Endothelial cell of umbilical vein (primary cell): ENCODE measurements around the gene NFATC3. TPM values are rescaled to one million over a fixed set of nuclear protein-coding genes. Genes with fewer than 3 reads are reported as not detected.

Experiments
- BruUV-seq: library from RNA; stranded (reverse); fragments of 400-500 nt; replicated peaks from 2 replicates; lab custom pipeline; 2021; lab: Mats Ljungman, UMichigan
- CTCF ChIA-PET: fragments of 300-600, 350-600 bp; sonication (Branson Sonifier 250); formaldehyde crosslinking; loops from one replicate; lab custom pipeline; 2021; ENCODE audit warnings: antibody characterized with exemption, inconsistent platforms; lab: Charles Lee
- POLR2A ChIA-PET: fragments of 300-600, 350-600 bp; sonication (Branson Sonifier 250); formaldehyde crosslinking; loops from one replicate; lab custom pipeline; 2021; ENCODE audit warnings: antibody characterized with exemption, inconsistent platforms; lab: Charles Lee
- DNase-seq: peaks from one replicate; pipeline ENCODE4 v3.0.0-alpha.2; 2011; ENCODE audit warnings: low read depth, low spot score
- FAIRE-seq: peaks from 2 replicates; lab custom pipeline; 2011; peaks lifted over from hg19 to GRCh38; lab: Jason Lieb, UNC
- H2AFZ ChIP-seq: 2 replicates; pipeline ENCODE4 v1.6.0; 2012; ENCODE audit warnings: low read depth, low read length, control low read depth, inconsistent platforms
- H3K27ac ChIP-seq: 2 replicates; pipeline ENCODE4 v1.5.1; 2011; ENCODE audit warnings: low read depth, mild to moderate bottlenecking, control low read depth, low read length, moderate library complexity; ENCODE audit not compliant: insufficient read depth
- H3K27me3 ChIP-seq, 2 experiments: 2 replicates each; pipeline versions ENCODE4 v1.6.0 to v1.6.1; 2011; ENCODE audit warnings: low read length in 2 of 2, mixed read lengths in 1 of 2; ENCODE audit not compliant: control insufficient read depth in 2 of 2, insufficient read depth in 2 of 2
- H3K36me3 ChIP-seq, 2 experiments: 2 replicates in 1 of 2; 3 replicates in 1 of 2; pipeline ENCODE4 v1.5.1; 2011; ENCODE audit warnings: low read length in 2 of 2, mild to moderate bottlenecking in 1 of 2, moderate library complexity in 1 of 2; ENCODE audit not compliant: control insufficient read depth in 2 of 2, insufficient read depth in 2 of 2; ENCODE audit errors: extremely low read depth in 1 of 2
- H3K4me1 ChIP-seq: 3 replicates; pipeline ENCODE4 v1.5.1; 2011; ENCODE audit warnings: mild to moderate bottlenecking, low read length; ENCODE audit not compliant: control insufficient read depth, insufficient read depth; ENCODE audit errors: extremely low read depth
- H3K4me2 ChIP-seq: 2 replicates; pipeline ENCODE4 v1.6.1; 2011; ENCODE audit warnings: low read length, control low read depth, mixed read lengths; ENCODE audit not compliant: insufficient read depth
- H3K4me3 ChIP-seq, 3 experiments: fragments of 200-600 bp in 1 of 3; sonication (generic), shearing (Covaris generic) in 1 of 3; replicated peaks in 1 of 3; 2 replicates each; pipeline ENCODE4 v1.5.1; 2011 to 2016; ENCODE audit warnings: control low read depth in 3 of 3, low read length in 3 of 3, mild to moderate bottlenecking in 2 of 3, inconsistent platforms in 1 of 3, low read depth in 1 of 3, moderate library complexity in 1 of 3; ENCODE audit not compliant: insufficient read depth in 1 of 3
- H3K79me2 ChIP-seq: 2 replicates; pipeline ENCODE4 v1.6.0; 2012; ENCODE audit warnings: low read length, inconsistent platforms; ENCODE audit not compliant: control insufficient read depth, insufficient read depth
- H3K9ac ChIP-seq: replicated peaks from 2 replicates; pipeline ENCODE3; 2011; ENCODE audit warnings: low read length, control low read depth; ENCODE audit not compliant: insufficient read depth; ENCODE audit errors: extremely low read depth
- H3K9me1 ChIP-seq: replicated peaks from 3 replicates; pipeline ENCODE4 v1.6.0; 2011; ENCODE audit warnings: mild to moderate bottlenecking, low read length; ENCODE audit not compliant: control insufficient read depth, insufficient read depth; ENCODE audit errors: extremely low read depth
- H3K9me3 ChIP-seq: replicated peaks from 2 replicates; pipeline ENCODE4 v1.5.1; 2012; ENCODE audit warnings: low read length, inconsistent platforms; ENCODE audit not compliant: control insufficient read depth, insufficient read depth
- H4K20me1 ChIP-seq: replicated peaks from 2 replicates; pipeline ENCODE3; 2011; ENCODE audit warnings: mild to moderate bottlenecking, low read length; ENCODE audit not compliant: control insufficient read depth, insufficient read depth; ENCODE audit errors: extremely low read depth
- EZH2 ChIP-seq: IDR thresholded peaks from 2 replicates; pipeline ENCODE4 v1.6.1; 2012; ENCODE audit warnings: borderline replicate concordance, low read depth, mild to moderate bottlenecking, moderate library complexity, low read length, inconsistent platforms; ENCODE audit not compliant: severe bottlenecking
- FOS ChIP-seq: IDR thresholded peaks from 2 replicates; pipeline ENCODE4 v1.6.1; 2011; ENCODE audit warnings: mild to moderate bottlenecking, low read length, moderate library complexity, borderline replicate concordance; ENCODE audit not compliant: insufficient read depth
- GATA2 ChIP-seq: IDR thresholded peaks from 2 replicates; pipeline ENCODE4 v1.7.0; 2011; ENCODE audit warnings: low read depth, mild to moderate bottlenecking, moderate library complexity, mixed read lengths, low read length; ENCODE audit not compliant: insufficient read length, insufficient read depth
- JUN ChIP-seq: IDR thresholded peaks from 2 replicates; pipeline ENCODE4 v1.6.1; 2011; ENCODE audit warnings: borderline replicate concordance, low read depth; ENCODE audit not compliant: insufficient read length, insufficient read depth
- dilution Hi-C: fragments of 300-500 bp; cut with MboI; formaldehyde crosslinking; loops from one replicate; pipeline ENCODE4 v1.15.0; 2019; ENCODE audit warnings: low sequenced_read_pairs; ENCODE audit not compliant: extremely low pct_ligation_motif_present
- intact Hi-C: fragments of 100-400 bp; cut with micrococcal nuclease; formaldehyde crosslinking; loops from one replicate; pipeline ENCODE4 v1.10.0; 2022
- polyA plus RNA-seq, 4 experiments: library from polyadenylated mRNA; depleted of rRNA in 3 of 4; stranded (reverse) in 3 of 4; unstranded in 1 of 4; fragments of >200 nt; gene quantifications; 2 replicates each; pipeline versions ENCODE4 v1.2.1 to v1.2.3, GENCODE V29; 2011 to 2012; ENCODE audit warnings: missing spikeins in 1 of 4
- total RNA-seq: library from RNA; stranded (reverse); gene quantifications from 2 replicates; pipeline ENCODE4 v1.2.3, GENCODE V29; 2021
- TF ChIP-seq, protein P1 (sequence below), 2 donors: IDR thresholded peaks; 1 replicate in 1 of 2; 2 replicates in 1 of 2; pipeline ENCODE4 v1.5.1; 2011; ENCODE audit warnings: low read length in 2 of 2, mild to moderate bottlenecking in 2 of 2, moderate library complexity in 2 of 2, control low read depth in 1 of 2, inconsistent platforms in 1 of 2, low read depth in 1 of 2; ENCODE audit not compliant: insufficient read depth in 1 of 2; ENCODE audit errors: extremely low read depth in 1 of 2
- TF ChIP-seq, protein P2 (sequence below): IDR thresholded peaks from 2 replicates; pipeline ENCODE4 v1.6.1; 2011; ENCODE audit not compliant: insufficient read depth, insufficient read length

The NFATC3 gene
- total and polyA plus RNA-seq, 2 donors (not counting 3 experiments of a cell fraction or from before 2014, with no cell fraction given): 15.6 to 33.1 TPM

DNA sequence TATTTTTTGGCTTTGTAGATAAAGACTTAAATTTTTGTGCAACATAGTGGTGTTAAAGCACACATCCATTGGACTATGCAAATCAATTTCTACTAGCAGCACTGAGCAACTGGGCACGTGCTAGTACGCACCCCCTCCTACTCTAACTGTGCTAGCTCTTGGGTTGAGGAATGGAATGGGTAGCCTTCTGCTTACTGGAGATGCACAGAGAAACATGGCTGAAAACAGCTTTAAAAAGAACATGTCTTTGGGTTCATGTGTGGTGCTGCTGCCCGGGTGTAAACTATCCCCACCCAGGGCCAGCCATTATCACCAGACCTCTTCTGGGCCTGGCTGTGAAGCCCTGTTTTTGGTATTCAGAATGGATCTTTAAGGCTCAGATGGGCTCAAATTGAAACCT, 143.5 kb downstream of the NFATC3 start:
- CTCF ChIA-PET: interaction anchor here (1.0 to 4.7 kb wide), 11 partner anchors 12 to 412 kb away, joined by 3 to 57 read pairs (median 6); partner anchors contain the start of gene NFATC3
- H3K9ac ChIP-seq: no peak overlapping the region
- H2AFZ ChIP-seq: no peak overlapping the region

DNA sequence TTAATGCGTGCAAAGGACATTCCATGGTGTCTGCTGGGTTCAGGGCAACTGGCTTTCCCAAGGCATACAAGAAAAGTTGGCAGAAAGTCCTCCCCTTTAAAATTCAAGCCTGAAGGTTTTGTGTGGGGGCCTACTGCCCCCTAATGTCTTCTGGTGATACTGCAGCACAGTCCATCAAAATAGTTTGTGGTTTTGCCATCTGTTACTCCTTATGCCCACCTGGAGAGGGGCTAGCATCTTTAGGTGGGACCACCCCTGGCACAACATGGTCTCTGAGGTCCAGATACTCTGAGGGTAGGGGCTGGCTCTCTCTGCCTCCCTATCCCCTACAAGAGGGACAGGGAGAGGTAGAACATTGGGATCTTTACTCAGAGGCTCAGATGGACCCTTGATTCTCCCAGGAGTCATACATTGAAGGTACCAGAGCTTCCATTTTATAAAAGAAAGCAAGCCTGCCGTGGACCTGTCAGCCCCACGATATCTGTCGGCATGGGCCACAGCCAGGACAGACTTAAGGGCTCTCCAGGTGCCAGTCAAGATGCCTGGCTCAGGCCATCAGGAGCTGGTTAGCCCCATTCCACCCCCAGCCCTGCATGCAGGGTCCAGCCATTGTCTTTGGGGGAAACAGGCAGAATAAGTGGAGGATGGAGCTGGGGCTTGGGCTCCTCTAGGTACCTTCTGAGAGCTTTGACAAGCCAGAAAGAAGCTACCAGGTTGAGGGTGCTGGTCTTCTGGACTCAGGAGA, 144.4 kb downstream of the NFATC3 start:
- no TSS peak for BruUV-seq
- Histone ChIP-seq H3K27me3 (no peaks in the 10 kb centered on the region), H3K4me1 (no peaks in the 10 kb centered on the region), H3K36me3 (no peaks in the 10 kb centered on the region), H2AFZ (no peak overlapping the region), H3K79me2 (no peaks in the 10 kb centered on the region), H3K9me1 (no peaks in the 10 kb centered on the region), H3K9me3 (no peaks in the 10 kb centered on the region), H3K4me3 (no peak overlapping the region), H3K27ac (no peak overlapping the region), H3K4me2 (no peak overlapping the region), H4K20me1 (no peaks in the 10 kb centered on the region), H3K9ac (no peak overlapping the region)
- FAIRE-seq (peak; percentile 78), DNase-seq (peak; percentile 66)
- CTCF ChIA-PET: interaction anchor here (0.6 to 4.7 kb wide), 21 partner anchors 13 to 557 kb away, joined by 3 to 57 read pairs (median 4); partner anchors contain the start of genes DDX28, DPEP2NB, DUS2 and NFATC3
- POLR2A ChIA-PET: no interaction called here
- dilution Hi-C loops (no loop called here), intact Hi-C loops (loop anchor here (1.0 to 2.0 kb wide), 6 partner anchors 135 to 236 kb away; no protein-coding TSS in a partner anchor)
- TF ChIP-seq, protein P1, sequence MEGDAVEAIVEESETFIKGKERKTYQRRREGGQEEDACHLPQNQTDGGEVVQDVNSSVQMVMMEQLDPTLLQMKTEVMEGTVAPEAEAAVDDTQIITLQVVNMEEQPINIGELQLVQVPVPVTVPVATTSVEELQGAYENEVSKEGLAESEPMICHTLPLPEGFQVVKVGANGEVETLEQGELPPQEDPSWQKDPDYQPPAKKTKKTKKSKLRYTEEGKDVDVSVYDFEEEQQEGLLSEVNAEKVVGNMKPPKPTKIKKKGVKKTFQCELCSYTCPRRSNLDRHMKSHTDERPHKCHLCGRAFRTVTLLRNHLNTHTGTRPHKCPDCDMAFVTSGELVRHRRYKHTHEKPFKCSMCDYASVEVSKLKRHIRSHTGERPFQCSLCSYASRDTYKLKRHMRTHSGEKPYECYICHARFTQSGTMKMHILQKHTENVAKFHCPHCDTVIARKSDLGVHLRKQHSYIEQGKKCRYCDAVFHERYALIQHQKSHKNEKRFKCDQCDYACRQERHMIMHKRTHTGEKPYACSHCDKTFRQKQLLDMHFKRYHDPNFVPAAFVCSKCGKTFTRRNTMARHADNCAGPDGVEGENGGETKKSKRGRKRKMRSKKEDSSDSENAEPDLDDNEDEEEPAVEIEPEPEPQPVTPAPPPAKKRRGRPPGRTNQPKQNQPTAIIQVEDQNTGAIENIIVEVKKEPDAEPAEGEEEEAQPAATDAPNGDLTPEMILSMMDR (IDR thresholded peaks at IDR 0.05; ENCODE audit: extremely low read depth in 1 of 2, insufficient read depth in 1 of 2, low read depth in 1 of 2, low read length in 2 of 2): peak; percentile 83
- no peak for TF ChIP-seq EZH2
- no peak for TF ChIP-seq FOS

More for the DNA sequence above, 143.5 kb downstream of the NFATC3 start:
- Histone ChIP-seq H3K36me3 (no peaks in the 10 kb centered on the region), H3K79me2 (no peaks in the 10 kb centered on the region), H3K27me3 (no peaks in the 10 kb centered on the region), H3K4me1 (no peaks in the 10 kb centered on the region), H3K4me2 (no peak overlapping the region), H3K9me3 (no peaks in the 10 kb centered on the region), H4K20me1 (no peaks in the 10 kb centered on the region), H3K27ac (no peak overlapping the region), H3K4me3 (no peak overlapping the region), H3K9me1 (no peaks in the 10 kb centered on the region)
- POLR2A ChIA-PET: no interaction called here
- intact Hi-C loops (loop anchor here (1.0 to 2.0 kb wide), 6 partner anchors 134 to 235 kb away; no protein-coding TSS in a partner anchor), dilution Hi-C loops (no loop called here)
- no peak for FAIRE-seq
- DNase-seq: no peak
- BruUV-seq: no TSS peak
- no peak for TF ChIP-seq EZH2
- TF ChIP-seq, protein P2, sequence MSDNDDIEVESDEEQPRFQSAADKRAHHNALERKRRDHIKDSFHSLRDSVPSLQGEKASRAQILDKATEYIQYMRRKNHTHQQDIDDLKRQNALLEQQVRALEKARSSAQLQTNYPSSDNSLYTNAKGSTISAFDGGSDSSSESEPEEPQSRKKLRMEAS: no peak
- TF ChIP-seq JUN: no peak
- no peak for TF ChIP-seq GATA2
